C4-2B (cell line): ENCODE measurements around the gene JMJD6.

ENCODE experiments used
- ZFX ChIP-seq: fragments of 450-650 bp; IDR thresholded peaks from 2 replicates; pipeline ENCODE4 v1.6.1; 2017
- TF ChIP-seq, protein P1 (sequence below): fragments of 450-650 bp; conservative IDR thresholded peaks from 2 replicates; pipeline ENCODE4 v1.5.1; 2017; ENCODE audit warnings: mild to moderate bottlenecking

DNA sequence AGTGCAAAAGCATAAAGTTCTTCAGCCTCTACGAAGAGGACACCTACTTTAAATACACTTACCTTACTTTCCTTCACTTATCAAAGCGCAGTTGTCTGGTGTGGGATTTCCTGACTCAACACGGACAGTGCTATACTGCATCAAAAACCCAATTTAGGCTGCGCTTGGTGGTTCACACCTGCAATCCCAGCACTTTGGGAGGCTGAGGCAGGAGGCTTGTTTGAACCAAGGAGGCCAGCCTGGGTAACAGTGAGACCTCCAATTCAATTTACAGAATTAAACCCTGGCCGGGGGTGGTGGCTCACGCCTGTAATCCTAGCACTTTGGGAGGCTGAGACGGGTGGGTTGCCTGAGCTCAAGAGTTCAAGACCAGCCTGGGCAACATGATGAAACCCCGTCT, 4.1 kb downstream of the JMJD6 start:
- TF ChIP-seq, protein P1, sequence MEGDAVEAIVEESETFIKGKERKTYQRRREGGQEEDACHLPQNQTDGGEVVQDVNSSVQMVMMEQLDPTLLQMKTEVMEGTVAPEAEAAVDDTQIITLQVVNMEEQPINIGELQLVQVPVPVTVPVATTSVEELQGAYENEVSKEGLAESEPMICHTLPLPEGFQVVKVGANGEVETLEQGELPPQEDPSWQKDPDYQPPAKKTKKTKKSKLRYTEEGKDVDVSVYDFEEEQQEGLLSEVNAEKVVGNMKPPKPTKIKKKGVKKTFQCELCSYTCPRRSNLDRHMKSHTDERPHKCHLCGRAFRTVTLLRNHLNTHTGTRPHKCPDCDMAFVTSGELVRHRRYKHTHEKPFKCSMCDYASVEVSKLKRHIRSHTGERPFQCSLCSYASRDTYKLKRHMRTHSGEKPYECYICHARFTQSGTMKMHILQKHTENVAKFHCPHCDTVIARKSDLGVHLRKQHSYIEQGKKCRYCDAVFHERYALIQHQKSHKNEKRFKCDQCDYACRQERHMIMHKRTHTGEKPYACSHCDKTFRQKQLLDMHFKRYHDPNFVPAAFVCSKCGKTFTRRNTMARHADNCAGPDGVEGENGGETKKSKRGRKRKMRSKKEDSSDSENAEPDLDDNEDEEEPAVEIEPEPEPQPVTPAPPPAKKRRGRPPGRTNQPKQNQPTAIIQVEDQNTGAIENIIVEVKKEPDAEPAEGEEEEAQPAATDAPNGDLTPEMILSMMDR: no peak
- no peak for TF ChIP-seq ZFX
